VCaP (cell line): ENCODE measurements around the gene PYROXD2.

Source experiments
- H3K27ac ChIP-seq: fragments of 450-650 bp; 2 replicates; pipeline ENCODE4 v1.5.1; 2017
- CTCF ChIP-seq: fragments of 450-650 bp; conservative IDR thresholded peaks from 2 replicates; pipeline ENCODE4 v1.5.1; 2017; ENCODE audit warnings: mild to moderate bottlenecking, moderate library complexity

Gene PYROXD2

GRCh38 chr10:98361131-98362025, 53.6 kb downstream of the PYROXD2 start:
- TF ChIP-seq CTCF: no peak
- peak overlapping the region; percentile 95 for H3K27ac ChIP-seq

GRCh38 chr10:98357194-98357822, 57.7 kb downstream of the PYROXD2 start:
- TF ChIP-seq CTCF: no peak
- H3K27ac ChIP-seq: no peak overlapping the region

GRCh38 chr10:98354491-98354890, 60.5 kb downstream of the PYROXD2 start:
- TF ChIP-seq CTCF: no peak
- H3K27ac ChIP-seq: no peak overlapping the region

- TF ChIP-seq CTCF: no peak
- no peak overlapping the region for H3K27ac ChIP-seq
Measured at GRCh38 chr10:98353170-98353569, 61.8 kb downstream of the PYROXD2 start.

GRCh38 chr10:98351831-98352402, 63.1 kb downstream of the PYROXD2 start:
- no peak overlapping the region for H3K27ac ChIP-seq
- TF ChIP-seq CTCF: no peak

GRCh38 chr10:98349508-98349922, 65.5 kb downstream of the PYROXD2 start:
- no peak overlapping the region for H3K27ac ChIP-seq
- no peak for TF ChIP-seq CTCF

GRCh38 chr10:98346847-98347246, 68.1 kb downstream of the PYROXD2 start:
- H3K27ac ChIP-seq: no peak overlapping the region
- TF ChIP-seq CTCF: no peak
